GM10847 (cell line): ENCODE measurements around the gene SHOX.

Experiments used
- POLR2A ChIP-seq: IDR thresholded peaks from 2 replicates; pipeline ENCODE4 v1.6.1; 2011; ENCODE audit not compliant: insufficient read length; ENCODE audit errors: extremely low read depth

Gene SHOX

DNA sequence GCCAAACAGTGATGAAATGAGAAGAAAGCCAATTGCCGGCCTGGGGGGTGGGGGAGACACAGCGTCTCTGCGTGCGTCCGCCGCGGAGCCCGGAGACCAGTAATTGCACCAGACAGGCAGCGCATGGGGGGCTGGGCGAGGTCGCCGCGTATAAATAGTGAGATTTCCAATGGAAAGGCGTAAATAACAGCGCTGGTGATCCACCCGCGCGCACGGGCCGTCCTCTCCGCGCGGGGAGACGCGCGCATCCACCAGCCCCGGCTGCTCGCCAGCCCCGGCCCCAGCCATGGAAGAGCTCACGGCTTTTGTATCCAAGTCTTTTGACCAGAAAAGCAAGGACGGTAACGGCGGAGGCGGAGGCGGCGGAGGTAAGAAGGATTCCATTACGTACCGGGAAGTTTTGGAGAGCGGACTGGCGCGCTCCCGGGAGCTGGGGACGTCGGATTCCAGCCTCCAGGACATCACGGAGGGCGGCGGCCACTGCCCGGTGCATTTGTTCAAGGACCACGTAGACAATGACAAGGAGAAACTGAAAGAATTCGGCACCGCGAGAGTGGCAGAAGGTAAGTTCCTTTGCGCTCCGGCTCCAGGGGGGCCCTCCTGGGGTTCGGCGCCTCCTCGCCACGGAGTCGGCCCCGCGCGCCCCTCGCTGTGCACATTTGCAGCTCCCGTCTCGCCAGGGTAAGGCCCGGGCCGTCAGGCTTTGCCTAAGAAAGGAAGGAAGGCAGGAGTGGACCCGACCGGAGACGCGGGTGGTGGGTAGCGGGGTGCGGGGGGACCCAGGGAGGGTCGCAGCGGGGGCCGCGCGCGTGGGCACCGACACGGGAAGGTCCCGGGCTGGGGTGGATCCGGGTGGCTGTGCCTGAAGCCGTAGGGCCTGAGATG is at the start of gene SHOX:
Gene SHOX (plus strand): TSS at position 180 of the 885 bp plus-strand sequence. CDS start 107 bp downstream, at position 287.
- TF ChIP-seq POLR2A, result no peak

DNA sequence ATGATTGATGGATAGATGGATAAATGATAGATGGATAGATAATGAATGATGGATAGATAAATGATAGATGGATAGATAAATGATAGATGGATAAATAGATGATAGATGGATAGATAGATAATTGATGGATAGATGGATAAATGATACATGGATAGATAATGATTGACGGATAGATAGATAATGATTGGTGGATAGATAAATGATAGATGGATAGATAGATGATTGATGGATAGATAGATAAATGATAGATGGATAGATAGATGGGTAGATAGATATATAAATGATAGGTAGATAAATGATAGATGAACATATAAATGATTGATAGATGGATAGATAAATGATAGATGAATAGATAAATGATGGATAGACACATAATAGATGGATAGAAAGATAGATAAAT is 49.5 kb upstream of the SHOX start:
- TF ChIP-seq POLR2A, result no peak

- TF ChIP-seq POLR2A, result no peak
Observed at GRCh38 chrX:581720-582298, 48.8 kb upstream of the SHOX start.

DNA sequence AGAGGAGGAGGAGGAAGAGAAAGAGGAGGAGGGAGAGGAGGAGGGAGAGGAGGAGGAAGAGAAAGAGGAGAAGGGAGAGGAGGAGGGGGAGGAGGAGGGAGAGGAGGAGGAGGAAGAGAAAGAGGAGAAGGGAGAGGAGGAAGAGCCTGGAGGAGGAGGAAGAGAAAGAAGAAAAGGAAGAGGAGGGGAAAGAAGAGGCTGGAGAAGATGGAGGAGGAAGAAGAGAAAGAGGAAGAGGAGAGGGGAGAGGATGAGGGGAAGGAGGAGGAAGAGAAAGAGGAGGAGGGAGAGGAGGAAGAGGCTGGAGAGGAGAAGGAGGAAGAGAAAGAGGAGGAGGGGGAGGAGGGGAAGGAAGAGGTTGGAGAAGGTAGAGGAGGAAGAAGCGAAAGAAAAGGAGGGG is 46.0 kb upstream of the SHOX start:
- no peak for TF ChIP-seq POLR2A

DNA sequence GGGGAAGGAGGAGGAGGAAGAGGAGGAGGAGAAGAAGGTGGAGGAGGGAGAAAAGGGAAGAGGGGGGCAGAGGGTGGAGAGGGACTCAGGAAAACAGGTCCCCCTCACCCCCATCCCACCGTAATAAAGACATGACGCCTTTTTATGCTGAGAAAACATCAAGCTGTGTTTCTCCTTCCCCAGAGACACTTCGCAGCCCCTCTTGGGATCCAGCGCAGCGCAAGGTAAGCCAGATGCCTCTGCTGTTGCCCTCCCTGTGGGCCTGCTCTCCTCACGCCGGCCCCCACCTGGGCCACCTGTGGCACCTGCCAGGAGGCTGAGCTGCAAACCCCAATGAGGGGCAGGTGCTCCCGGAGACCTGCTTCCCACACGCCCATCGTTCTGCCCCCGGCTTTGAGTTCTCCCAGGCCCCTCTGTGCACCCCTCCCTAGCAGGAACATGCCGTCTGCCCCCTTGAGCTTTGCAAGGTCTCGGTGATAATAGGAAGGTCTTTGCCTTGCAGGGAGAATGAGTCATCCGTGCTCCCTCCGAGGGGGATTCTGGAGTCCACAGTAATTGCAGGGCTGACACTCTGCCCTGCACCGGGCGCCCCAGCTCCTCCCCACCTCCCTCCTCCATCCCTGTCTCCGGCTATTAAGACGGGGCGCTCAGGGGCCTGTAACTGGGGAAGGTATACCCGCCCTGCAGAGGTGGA is 45.3 kb upstream of the SHOX start:
- no peak for TF ChIP-seq POLR2A

GRCh38 chrX:586351-586750 is 44.2 kb upstream of the SHOX start:
- TF ChIP-seq POLR2A, result no peak

DNA sequence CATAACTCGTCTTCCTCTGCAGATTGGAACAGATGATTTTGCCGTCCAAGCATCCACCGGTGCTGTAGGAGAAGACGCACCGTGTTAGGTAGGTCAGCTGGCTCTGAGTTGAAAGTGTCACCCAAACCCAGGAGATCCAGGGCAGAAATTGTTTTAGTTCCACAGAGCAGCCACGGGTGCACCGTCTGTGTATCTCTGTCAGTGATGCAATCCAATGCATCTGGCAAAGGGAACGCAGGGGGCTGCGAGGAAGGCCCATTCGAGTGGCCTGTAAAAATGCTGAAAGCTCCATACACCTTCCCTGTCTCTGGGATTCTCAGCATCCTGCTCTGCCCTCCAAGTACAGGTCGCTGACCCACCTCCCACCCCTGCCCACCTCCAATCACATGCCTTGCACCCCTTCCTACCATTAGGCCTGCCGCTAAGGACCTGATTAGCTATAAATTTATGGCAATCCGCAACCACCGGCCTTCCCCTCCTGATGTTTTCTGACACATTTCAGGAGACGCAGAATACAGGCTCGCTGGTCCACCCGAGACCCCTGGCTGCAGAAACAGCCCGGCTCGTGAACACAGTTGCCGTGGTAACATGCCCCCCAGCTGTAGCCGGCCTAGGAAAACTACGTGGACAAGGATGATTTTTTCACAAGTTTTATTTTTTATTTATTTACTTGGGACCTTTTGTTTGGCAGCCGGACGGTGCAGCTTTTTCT is 39.7 kb upstream of the SHOX start:
- TF ChIP-seq POLR2A, result no peak

DNA sequence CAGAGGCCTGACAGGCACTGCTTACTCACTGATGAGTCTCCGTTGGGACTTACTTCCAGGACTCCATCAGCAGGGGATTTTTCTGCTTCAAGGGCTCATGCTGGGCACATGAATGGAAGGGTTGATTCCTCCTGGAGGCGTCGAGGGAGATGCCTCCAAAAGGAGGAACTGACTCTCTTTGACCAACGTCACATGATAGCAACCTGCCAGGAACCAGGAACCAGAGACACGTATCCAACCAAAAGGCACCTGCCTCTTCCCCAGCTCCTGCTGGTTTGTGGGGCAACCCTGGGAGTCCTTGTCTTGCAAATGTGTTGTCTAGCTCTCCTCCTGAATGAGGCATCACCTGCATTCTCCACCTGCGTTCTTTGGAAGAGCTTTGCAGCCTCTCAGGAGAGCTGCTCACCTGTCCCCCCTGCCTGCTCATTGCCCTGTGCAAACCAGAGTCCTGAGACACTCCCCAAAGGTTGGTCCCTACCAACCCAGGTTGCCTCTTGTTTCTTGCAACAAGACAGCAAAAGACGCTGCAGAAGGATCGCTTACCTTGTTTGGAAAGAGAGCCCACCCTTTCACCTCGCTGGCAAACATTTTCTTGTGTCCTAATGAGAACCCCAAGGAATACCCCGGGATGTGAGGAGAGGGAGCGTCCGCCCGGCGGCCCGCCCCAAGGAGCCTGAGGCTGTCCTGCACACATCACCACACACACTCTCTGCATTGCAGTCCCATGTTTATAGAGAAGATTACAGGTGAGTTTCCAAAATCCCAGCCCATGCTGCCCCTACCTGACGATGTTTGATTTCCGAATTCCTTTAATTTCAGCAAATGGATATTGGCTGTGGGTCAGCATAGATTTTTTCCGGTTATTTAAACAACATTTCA is 30.5 kb upstream of the SHOX start:
- no peak for TF ChIP-seq POLR2A

DNA sequence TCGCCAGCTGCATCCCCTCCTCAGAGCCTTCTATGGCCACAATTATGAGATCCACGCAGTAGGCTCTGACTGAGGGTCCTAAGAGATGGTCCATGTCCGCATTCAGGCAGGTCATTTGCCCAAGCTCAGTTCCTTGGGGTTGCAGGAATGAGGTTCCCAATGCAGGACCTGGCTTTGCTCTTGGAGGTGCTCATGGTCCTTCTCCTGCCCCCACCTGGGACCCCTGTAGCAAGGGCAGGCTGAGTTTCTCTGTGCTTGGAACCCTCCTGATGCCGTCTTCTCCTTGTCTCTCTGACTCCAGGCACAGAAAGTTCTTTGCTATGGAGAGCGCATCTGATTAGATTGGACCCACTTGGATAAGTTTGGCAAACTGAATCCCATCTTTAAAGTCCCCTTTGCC is 16.5 kb upstream of the SHOX start:
- no peak for TF ChIP-seq POLR2A

DNA sequence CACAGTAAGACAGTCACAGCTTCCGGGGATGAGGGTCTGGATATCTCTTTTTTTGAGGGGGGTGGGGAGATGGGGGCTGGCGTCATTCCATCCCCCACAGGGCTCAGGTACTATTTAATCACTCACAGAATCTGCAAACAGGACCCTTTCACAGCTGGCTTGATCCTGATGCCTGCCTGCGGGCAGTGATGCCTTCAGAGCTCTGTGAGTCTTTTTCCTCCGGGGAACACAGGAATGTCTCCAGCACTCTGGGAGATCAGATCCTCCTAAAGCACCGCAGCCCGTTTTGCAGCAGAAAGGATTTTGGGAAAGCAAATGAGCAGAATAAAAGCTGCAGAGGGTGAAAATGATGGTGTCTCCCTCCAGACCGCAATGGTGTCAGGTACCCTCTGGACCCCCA is 13.2 kb upstream of the SHOX start:
- TF ChIP-seq POLR2A, result no peak

GRCh38 chrX:617891-618290 is 12.7 kb upstream of the SHOX start:
- TF ChIP-seq POLR2A, result no peak

- no peak for TF ChIP-seq POLR2A
Observed at GRCh38 chrX:618761-619450, 11.7 kb upstream of the SHOX start.

- TF ChIP-seq POLR2A, result no peak
Observed at GRCh38 chrX:619451-619811, 11.2 kb upstream of the SHOX start.
